Sigmoid colon (tissue), 7 donors: ENCODE measurements around the gene MED22. TPM values are rescaled to one million over a fixed set of nuclear protein-coding genes. Genes with fewer than 3 reads are reported as not detected.
A peak's percentile ranks its signal among the peaks of the same experiment; 100 is the strongest.
"Not testable (repeated sequence)": the region's sequence is repeated elsewhere in the genome, so short reads cannot be mapped to it uniquely, and the experiment has no call there.

ENCODE experiments used
- DNase-seq: peaks from one replicate; pipeline ENCODE4 v3.0.0-alpha.2; 2019
- H3K27ac ChIP-seq, 4 donors: fragments of 200-600 bp; sonication (generic); one replicate each; pipeline ENCODE4 v1.5.1; 2016 to 2019; ENCODE audit warnings: mild to moderate bottlenecking in 1 of 4
- H3K27me3 ChIP-seq, 3 donors: fragments of 200-600 bp; sonication (generic); one replicate each; pipeline ENCODE4 v1.5.1; 2019; ENCODE audit warnings: mild to moderate bottlenecking in 1 of 3
- H3K36me3 ChIP-seq, 4 donors: fragments of 200-600 bp; sonication (generic); one replicate each; pipeline ENCODE4 v1.5.1; 2016 to 2019
- H3K4me1 ChIP-seq, 4 donors: fragments of 200-600 bp; sonication (generic); one replicate each; pipeline ENCODE4 v1.5.1; 2017 to 2019
- H3K4me3 ChIP-seq, 4 donors: fragments of 200-600 bp; sonication (generic); one replicate each; pipeline ENCODE4 v1.5.1; 2017 to 2019; ENCODE audit warnings: mild to moderate bottlenecking in 2 of 4, moderate library complexity in 1 of 4
- H3K9me3 ChIP-seq, 4 donors: fragments of 200-600 bp in 3 of 4; sonication (generic) in 3 of 4; one replicate each; pipeline versions ENCODE4 v1.5.1 to v1.6.1; 2013 to 2019
- CTCF ChIP-seq, 4 experiments: fragments of 450-650 bp in 3 of 4; fragments of 200-600 bp in 1 of 4; IDR thresholded peaks; one replicate each; pipeline ENCODE4 v1.5.1; 2016 to 2019; ENCODE audit warnings: antibody characterized with exemption in 4 of 4, mild to moderate bottlenecking in 3 of 4, moderate library complexity in 2 of 4
- EP300 ChIP-seq, 4 donors: sonication (generic); formaldehyde crosslinking; IDR thresholded peaks; one replicate each; pipeline ENCODE4 v1.6.1; 2017; ENCODE audit warnings: antibody characterized with exemption in 4 of 4
- POLR2A ChIP-seq, 2 donors: fragments of 450-650 bp; IDR thresholded peaks; one replicate each; pipeline ENCODE4 v1.6.1; 2016; ENCODE audit warnings: antibody characterized with exemption in 2 of 2, mild to moderate bottlenecking in 2 of 2, moderate library complexity in 2 of 2
- POLR2AphosphoS5 ChIP-seq, 4 donors: sonication (generic); formaldehyde crosslinking; IDR thresholded peaks; one replicate each; pipeline ENCODE4 v1.6.1; 2017; ENCODE audit warnings: antibody characterized with exemption in 4 of 4
- WGBS, 2 donors: extraction: QIAGEN DNeasy Blood & Tissue Kit; methylation state at CpG; one replicate each; pipeline ENCODE4 v1.1.7; 2013; 5-methylcytosine and 5-hydroxymethylcytosine counted together
- intact Hi-C: fragments of 100-400 bp; cut with DNase I; formaldehyde crosslinking; loops from one replicate; pipeline ENCODE4 v1.15.1; 2023
- polyA plus RNA-seq, 3 donors: library from polyadenylated mRNA; stranded (reverse); fragments of 200-250 nt; gene quantifications; one replicate each; pipeline ENCODE4 v1.2.3, GENCODE V29; 2013
- total RNA-seq, 4 donors: library from RNA; depleted of rRNA; stranded (reverse); fragments of >200 nt; gene quantifications; one replicate each; pipeline ENCODE4 v1.1.0, GENCODE V29; 2016
- donor health status: healthy with polysubstance abuse.
- donor health status: Bipolar disorder and iron deficiency.
- donor health status: healthy.

MED22 gene
- total and polyA plus RNA-seq, 7 donors = 8.4 to 31.3 (median 23.7) TPM

GRCh38 chr9:133377721-133378216, 29.8 kb upstream of the MED22 start:
- Histone ChIP-seq H3K27me3 (no peaks in the 10 kb centered on the region), H3K36me3 (peaks cover 0 to 7% (median 0%) of the 10 kb centered on the region in 4 donors), H3K4me1 (peaks cover 0 to 36% (median 29%) of the 10 kb centered on the region in 4 donors), H3K9me3 (no peaks in the 10 kb centered on the region), H3K27ac (no peak overlapping the region), H3K4me3 (no peak overlapping the region)
- 72 to 82% methylated on average over 6 of the region's 6 CpGs for WGBS, 2 donors
- no peak for DNase-seq
- intact Hi-C loops = loop anchor here (2.0 to 5.0 kb wide), 2 partner anchors 40 to 81 kb away; partner anchors contain the start of genes CACFD1 and REXO4
- TF ChIP-seq POLR2A (IDR thresholded peaks at IDR 0.05) (no peak), CTCF (IDR thresholded peaks at IDR 0.05) (no peak), EP300 (IDR thresholded peaks at IDR 0.05) (no peak), POLR2AphosphoS5 (IDR thresholded peaks at IDR 0.05) (no peak)

- 89 to 92% methylated on average over 14 of the region's 14 CpGs for WGBS, 2 donors
- peaks cover 0 to 10% (median 0%) of the 10 kb centered on the region in 4 donors for H3K36me3 ChIP-seq
- not testable (repeated sequence) for DNase-seq, H3K9me3 ChIP-seq, H3K27me3 ChIP-seq, H3K4me3 ChIP-seq
- H3K4me1 ChIP-seq = peaks cover 0 to 41% (median 34%) of the 10 kb centered on the region in 4 donors
- intact Hi-C loops = loop anchor here (2.0 to 5.0 kb wide), 2 partner anchors 40 to 82 kb away; partner anchors contain the start of genes CACFD1 and REXO4
- peak overlapping the region in 1 of 4 donors; percentile 94 for H3K27ac ChIP-seq
Observed at GRCh38 chr9:133377280-133377679, 29.3 kb upstream of the MED22 start.

- Histone ChIP-seq H3K36me3 (peaks cover 0 to 13% (median 0%) of the 10 kb centered on the region in 4 donors), H3K27ac (peak within 1 kb of the TSS; percentile 93 to 99 (median 94)), H3K4me1 (peaks cover 0 to 54% (median 46%) of the 10 kb centered on the region in 4 donors), H3K27me3 (no peaks in the 10 kb centered on the region), H3K4me3 (peak within 1 kb of the TSS; percentile 80 to 99 (median 88)), H3K9me3 (no peaks in the 10 kb centered on the region)
- intact Hi-C loops = loop anchor here (1.0 to 5.0 kb wide), 5 partner anchors 20 to 83 kb away; partner anchors contain the start of genes CACFD1, MED22, REXO4 and RPL7A
- TF ChIP-seq EP300 (IDR thresholded peaks at IDR 0.05) (no peak), POLR2AphosphoS5 (IDR thresholded peaks at IDR 0.05) (peak; percentile 48 to 83 (median 75)), POLR2A (IDR thresholded peaks at IDR 0.05) (no peak), CTCF (IDR thresholded peaks at IDR 0.05) (peak in 1 of 4 experiments; percentile 14)
- WGBS, 2 donors = 1% methylated on average over 120 of the region's 120 CpGs
- peak; percentile 97 for DNase-seq
Observed at GRCh38 chr9:133375724-133376654, 28.1 kb upstream of the MED22 start, which contains the start of the genes STKLD1 and SURF4. STKLD1 (plus strand) TSS chr9:133376366; CDS start chr9:133376474, 108 bp downstream. SURF4 (minus strand) TSS chr9:133376060; CDS start chr9:133375969, 91 bp downstream.

- peaks cover 0 to 21% (median 3%) of the 10 kb centered on the region in 4 donors for H3K36me3 ChIP-seq
- 1% methylated on average over 39 of the region's 39 CpGs for WGBS, 2 donors
- DNase-seq = no peak
- intact Hi-C loops = loop anchor here (5.0 kb wide), 1 partner anchor 42 kb away; the partner anchor contains the start of gene REXO4
- H3K27me3 ChIP-seq = no peaks in the 10 kb centered on the region
- no peak for TF ChIP-seq POLR2A (IDR thresholded peaks at IDR 0.05)
- no peak for TF ChIP-seq CTCF (IDR thresholded peaks at IDR 0.05)
- no peak for TF ChIP-seq POLR2AphosphoS5 (IDR thresholded peaks at IDR 0.05)
- TF ChIP-seq EP300 (IDR thresholded peaks at IDR 0.05) = no peak
- H3K4me1 ChIP-seq = peaks cover 0 to 62% (median 54%) of the 10 kb centered on the region in 4 donors
- peak overlapping the region; percentile 93 to 99 (median 94) for H3K27ac ChIP-seq
- H3K4me3 ChIP-seq = peak overlapping the region; percentile 80 to 99 (median 88)
- no peaks in the 10 kb centered on the region for H3K9me3 ChIP-seq
Observed at GRCh38 chr9:133375116-133375723, 27.3 kb upstream of the MED22 start.
